HG02763 (cell line): ENCODE measurements around the gene DTNA.

Source experiments
- ATAC-seq: cut with Tn5 transposase; IDR thresholded peaks from one replicate; pipeline ENCODE4 v1.9.1; 2021; ENCODE audit warnings: mild to moderate bottlenecking, moderate library complexity; ENCODE audit not compliant: unreplicated experiment

Gene DTNA

GRCh38 chr18:34928754-34929335, 218.7 kb downstream of the DTNA start:
- no peak for ATAC-seq

GRCh38 chr18:34929336-34929780, 219.3 kb downstream of the DTNA start:
- no peak for ATAC-seq

DNA sequence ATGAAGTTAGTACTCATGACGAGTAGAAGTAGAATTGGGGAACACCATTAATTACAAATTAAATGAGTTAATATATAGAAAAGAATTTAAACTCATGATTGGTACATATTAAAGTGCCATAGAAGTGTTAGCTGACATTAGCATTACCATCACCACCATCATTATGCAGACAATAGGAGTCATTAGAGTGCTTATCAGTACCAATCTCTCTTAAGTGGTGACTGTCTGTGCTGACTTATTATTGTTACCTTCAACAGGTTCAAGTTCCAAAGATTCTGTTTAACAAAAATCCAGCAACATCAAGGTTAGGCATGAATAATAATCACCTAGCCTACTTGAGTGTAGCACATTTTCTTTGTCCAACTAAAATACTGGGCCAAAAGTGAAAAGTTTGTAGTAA, 222.3 kb downstream of the DTNA start:
- ATAC-seq: no peak

DNA sequence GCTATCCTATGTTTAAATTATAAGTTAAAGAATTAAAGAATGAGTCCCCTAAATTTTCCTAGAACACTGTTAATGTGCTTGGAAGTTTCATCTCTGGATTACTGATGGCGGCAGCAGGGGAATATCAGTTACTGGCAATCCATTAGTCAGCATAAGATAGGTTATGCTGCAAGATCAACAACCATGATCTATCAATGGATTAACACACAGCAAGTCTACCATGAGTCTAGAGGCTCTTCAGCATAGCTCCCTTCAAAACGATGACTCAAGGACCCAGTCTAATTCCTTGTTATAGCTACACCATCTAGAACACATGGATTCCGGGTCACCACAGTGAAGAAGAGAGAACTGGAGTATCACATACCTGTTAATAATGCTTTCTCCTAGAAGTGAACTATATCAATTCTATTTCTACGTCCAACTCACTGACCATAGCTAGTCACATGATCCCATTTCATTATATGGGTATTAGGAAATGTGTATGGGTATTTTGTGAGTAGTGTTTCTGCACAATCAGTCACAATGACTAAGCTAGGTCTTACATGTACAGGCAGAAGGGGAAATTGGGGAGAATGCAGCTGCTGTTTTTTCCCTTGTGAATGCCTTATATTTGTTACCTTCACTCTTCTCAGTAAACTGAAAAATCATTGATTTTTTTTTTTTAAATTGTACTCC, 222.8 kb downstream of the DTNA start:
- ATAC-seq: no peak

DNA sequence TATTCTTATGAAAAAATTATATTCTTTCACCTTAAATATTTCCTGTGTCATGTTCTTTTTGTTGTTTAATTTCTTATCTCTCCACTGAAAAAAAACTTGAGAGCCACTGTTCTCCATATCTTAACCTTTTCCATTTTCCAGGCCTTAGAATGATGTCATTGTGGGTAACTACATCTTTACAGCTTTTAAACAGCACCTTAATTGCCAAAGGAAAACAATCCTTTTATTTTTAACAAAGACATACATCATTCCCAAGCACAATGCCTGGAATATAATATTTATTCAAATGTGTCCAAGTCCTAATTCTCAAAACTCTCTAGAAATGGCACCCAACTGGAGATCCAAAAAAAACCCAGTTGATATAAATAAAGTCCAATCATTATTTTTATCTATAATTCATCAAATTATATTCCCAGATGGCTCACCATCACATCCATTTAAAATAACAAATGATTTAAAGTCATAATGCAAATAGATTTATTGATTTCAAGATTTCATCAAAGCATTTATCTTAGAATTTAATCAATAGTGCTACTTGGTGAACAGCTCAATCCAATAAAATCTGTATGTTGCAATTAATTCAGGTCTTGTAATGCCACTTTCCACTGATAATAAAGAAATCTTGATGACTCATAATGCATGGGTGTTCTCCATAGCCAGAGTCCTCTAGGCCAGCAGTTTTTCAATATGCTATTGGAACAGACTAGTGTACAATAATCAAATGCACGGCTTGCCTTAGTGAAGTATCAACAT, 224.0 kb downstream of the DTNA start:
- ATAC-seq: no peak

GRCh38 chr18:34936772-34937171, 226.7 kb downstream of the DTNA start:
- ATAC-seq: no peak

DNA sequence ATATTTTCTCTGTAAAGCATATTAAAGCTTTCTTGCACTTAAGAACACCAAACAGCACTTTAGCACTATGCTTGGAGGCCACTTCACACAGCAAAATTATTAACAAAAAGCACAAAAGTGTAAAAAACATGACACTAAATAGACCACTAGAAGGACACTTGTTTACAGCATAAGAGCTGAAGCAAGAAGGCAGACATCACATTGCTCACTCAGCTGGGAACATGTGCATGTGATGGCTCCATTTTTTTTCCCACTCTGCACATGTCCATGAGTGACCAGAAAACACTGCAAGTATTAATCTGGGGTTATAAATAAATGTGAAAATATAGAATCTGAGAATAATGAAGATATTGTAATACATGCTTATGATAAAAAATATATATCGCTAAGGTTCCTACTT, 228.0 kb downstream of the DTNA start:
- ATAC-seq: no peak
